Eye (tissue), 1 donor: Measurements from ENCODE around the gene DPF3.
A peak's percentile ranks its signal among the peaks of the same experiment; 100 is the strongest.

Experiments used
- DNase-seq: peaks from one replicate; pipeline ENCODE4 v3.0.0-alpha.2; 2015

Gene DPF3

DNA sequence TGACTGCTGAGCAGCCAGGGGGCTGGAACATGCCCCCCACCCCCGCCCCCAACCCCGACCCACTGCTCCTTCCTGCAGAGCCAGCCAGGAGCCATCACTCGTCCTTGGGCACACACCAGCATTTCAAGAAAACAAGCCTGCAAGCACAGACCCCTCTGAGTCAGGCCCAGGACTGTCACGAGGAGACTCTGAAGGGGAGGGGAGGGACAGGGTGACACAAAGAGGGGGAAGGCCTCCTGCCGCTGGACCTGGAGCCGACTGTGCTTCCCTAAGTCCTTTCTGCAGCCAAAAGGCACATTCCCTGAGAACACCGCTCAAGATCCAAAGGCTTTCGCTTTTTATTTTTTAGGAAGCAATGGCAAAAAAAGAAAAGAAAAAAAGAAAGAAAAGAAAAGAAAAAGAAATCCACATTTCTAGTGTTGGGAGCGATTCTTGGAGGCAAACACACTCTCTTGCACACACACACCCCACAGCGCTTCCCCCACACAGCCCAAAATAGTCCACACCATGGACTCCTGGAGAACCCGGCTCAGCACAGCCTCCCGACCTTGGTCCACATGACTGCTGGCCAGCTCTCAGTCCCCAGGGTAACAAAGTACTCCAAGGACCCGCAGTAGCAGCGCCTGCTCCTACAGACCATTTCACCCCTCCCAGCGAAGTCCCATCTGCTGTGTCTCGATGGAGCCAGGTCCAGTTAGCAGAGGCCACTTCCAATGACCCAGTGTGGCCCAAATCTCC is 101.7 kb downstream of the DPF3 start:
- DNase-seq, result peak; percentile 49

DNA sequence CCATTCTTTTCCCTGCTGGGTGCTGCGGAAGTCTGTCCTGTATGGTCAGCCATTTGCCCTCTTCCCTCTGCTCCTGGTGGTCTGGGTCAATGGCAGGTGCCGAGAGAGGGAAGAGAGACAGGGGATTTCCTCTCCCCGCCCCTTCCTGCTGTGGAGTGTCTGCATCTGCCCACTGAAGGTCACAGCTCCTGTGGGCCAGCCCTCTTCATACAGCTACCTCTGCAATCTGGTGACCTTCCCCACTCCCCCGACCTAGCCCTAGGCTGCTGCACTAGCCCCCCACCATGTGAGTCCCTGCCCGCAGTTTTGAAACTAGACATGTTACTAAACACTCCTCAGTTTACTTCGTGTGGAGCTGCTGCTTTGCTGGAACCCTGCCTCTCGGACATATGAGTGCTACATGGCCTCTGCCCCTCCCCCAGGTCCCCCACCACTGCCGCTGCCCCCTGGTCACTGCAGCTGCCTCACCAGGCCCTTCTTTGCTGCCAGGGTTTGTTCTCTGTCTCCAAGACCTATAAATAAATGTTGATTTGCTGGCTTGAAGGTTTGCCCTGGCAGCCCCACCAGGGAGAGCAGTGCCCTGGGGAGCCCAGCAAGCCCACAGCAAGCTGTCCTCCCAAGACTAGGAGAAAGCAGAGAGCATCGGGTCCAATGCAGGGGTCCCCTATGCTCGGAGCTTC is 102.9 kb downstream of the DPF3 start:
- DNase-seq, result no peak

GRCh38 chr14:72788972-72789728 is 104.8 kb downstream of the DPF3 start:
- no peak for DNase-seq

- DNase-seq, result peak; percentile 33
These were observed 105.6 kb downstream of the DPF3 start for GRCh38 chr14:72788255-72788654.

DNA sequence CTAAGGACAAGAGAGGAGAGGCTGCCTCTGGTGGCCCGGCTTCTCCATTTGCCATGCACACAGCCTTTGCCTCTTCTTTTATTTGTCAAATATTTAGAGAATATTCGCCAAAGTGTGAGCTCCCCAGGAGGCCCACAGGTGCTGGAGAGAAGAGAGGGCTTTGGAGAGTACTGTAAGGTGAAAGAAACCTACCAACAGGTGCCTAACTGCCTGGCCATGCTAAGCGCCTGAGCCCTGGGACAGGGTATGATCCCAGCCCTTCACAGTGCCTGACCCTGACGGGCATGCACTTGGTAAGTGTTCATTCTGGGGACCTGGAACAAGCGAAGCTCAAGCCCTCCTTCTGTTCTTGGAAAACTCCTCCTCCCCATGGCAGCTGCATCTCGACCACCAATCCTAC is 106.1 kb downstream of the DPF3 start:
- DNase-seq, result no peak

DNA sequence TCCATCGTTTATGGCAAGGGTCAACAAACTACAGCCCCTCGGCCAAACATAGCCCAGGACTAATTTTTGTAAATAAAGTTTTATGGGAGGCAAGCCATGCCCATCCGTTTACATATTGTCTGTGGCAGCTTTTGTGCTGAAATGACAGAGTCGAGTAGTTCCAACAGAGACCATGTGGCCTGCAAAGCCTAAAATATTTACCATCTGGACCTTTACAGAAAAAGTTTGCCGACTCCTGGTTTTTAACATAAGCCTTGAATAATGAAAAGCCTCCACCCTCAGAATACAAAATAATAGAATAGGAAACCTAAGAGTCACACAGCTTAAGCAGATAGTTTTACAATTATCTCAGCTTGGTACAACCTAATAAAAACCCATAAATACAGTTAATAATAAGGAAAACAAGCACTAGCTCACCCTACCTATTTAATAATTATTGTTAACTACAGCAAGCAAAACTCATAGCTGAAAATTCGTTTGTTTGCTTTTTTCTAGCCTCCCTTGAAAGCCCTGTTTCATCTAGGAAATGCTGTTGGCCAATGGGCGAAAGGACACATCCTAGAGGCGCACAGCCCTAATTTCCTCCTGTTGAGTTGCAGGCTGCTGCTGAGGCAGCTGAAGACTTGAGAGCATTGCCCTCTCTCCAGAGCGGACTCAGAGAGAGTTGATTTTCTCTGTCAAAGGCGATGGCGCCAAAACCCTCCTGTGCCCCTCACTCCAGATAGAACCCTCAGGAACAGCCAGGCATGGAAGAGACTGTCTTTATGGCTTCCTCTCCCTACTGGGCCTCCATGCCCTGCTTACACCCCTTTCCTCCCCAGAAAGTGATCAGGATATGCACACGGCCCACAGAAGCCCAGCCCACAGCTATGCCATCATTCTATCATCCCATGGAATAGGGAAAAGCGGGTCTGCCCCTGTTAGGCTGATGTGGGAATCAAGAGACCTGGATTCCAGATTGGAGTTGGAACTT is 107.2 kb downstream of the DPF3 start:
- DNase-seq, result no peak

GRCh38 chr14:72783741-72784140 is 110.2 kb downstream of the DPF3 start:
- DNase-seq, result peak; percentile 82

GRCh38 chr14:72782817-72783216 is 111.1 kb downstream of the DPF3 start:
- no peak for DNase-seq

DNA sequence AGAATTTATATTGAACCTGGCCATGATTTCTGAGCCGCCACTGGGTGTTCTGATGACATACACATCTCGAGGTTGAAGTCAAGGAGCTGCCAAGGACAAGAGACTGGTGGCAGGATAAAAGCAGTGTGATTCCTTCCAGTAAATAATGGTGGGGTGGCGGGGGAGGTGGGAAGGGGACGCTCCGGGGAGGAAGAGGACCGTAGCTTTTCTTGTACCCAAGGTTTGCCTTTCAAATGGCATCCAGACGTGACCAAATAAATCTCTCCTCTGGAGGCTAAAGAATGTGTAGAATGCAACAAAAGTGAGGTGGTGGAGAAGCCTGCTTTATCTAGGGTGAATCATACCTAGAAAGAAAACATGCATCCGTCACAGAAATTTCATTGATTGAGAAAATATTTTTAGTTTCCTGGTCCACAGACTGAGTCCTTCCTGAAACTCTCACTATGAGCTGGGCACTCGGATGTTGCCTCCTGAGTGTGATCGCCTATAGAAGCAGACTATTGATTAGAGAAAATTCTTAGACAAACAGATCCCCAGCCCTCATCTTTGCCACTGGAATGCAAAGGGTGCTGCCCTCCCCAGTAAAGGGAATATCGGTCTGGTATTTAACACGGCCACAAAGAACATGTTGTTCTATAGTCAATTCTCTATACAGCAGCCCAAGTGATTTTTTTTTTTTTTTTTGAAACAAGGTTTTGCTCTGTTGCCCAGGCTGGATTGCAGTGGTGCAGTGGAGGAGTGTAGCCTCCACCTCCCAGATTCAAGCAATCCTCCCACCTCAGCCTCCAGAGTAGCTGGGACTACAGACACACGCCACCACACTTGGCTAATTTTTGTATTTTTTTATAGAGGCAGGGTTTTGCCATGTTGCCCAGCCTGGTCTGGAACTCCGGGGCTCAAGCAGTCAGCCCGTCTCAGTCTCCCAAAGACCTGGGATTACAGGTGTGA is 112.1 kb downstream of the DPF3 start:
- DNase-seq, result no peak

GRCh38 chr14:72780751-72781150 is 113.2 kb downstream of the DPF3 start:
- DNase-seq, result no peak

- no peak for DNase-seq
These were observed 114.2 kb downstream of the DPF3 start for GRCh38 chr14:72779679-72780078.

GRCh38 chr14:72777636-72778035 is 116.3 kb downstream of the DPF3 start:
- no peak for DNase-seq

- no peak for DNase-seq
These were observed 117.1 kb downstream of the DPF3 start for GRCh38 chr14:72776701-72777261.

GRCh38 chr14:72775923-72776554 is 117.9 kb downstream of the DPF3 start:
- no peak for DNase-seq

GRCh38 chr14:72774894-72775620 is 118.8 kb downstream of the DPF3 start:
- DNase-seq, result no peak

DNA sequence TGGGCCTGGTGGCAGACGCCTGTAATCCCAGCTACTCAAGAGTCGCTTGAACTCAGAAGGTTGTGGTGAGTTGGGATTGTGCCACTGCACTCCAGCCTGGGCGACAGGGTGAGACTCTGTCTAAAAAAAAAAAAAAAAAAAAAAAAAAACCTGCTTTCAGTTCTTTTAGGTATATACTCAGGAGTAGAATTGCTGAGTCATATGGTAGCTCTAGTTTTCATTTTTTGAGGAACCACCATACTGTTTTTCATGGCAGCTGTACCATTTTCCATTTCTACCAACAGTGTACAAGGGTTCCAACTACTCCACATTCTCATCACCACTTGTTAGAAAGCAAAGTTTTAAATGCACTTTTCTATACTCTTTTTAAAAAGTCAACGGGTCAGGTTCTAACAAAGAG is 119.8 kb downstream of the DPF3 start:
- no peak for DNase-seq

GRCh38 chr14:72771561-72771960 is 122.3 kb downstream of the DPF3 start:
- DNase-seq, result no peak

DNA sequence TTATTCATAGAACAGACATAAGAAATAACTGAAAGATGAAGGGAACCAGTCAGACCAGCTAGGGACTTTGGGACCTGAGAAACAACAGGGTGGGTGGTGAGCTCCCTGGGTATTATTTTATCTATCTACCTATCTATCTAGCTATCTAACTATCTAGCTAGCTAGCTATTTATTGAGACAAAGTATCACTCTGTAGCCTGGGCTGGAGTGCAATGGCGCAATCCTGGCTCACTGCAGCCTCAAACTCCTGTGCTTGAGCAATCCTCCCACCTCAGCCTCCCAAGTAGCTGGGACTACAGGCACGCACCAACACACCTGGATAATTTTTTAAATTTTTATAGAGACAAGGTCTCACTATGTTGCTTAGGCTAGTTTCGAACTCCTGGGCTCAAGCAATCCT is 127.6 kb downstream of the DPF3 start:
- no peak for DNase-seq

DNA sequence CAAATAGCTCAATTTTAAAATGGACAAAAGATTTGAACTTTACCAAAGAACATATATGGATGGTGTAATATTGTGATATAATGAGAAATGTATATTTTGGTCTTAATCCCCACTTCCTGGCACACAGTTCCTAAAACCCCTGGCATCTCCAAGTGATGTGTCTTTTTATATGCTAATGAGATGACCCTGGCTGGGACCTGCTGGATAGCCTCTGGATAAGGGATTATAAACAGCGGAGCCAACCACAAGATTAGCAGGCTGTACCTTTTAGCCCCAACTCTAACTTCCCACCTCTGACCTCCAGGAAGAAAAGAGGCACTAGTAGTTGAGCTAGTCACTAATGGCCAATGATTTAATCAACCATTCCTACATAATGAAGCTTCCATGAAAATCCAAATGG is 130.0 kb downstream of the DPF3 start:
- DNase-seq, result no peak

GRCh38 chr14:72759670-72760069 is 134.2 kb downstream of the DPF3 start:
- DNase-seq, result no peak
